GM12873 (cell line): ENCODE measurements around the gene PDF.

Experiments used
- CTCF ChIP-seq: IDR thresholded peaks from 2 replicates; pipeline ENCODE4 v1.5.1; 2012; ENCODE audit warnings: low read depth, mild to moderate bottlenecking, moderate library complexity, low read length, control low read depth; ENCODE audit not compliant: insufficient read depth; ENCODE audit errors: missing control alignments

The PDF gene

GRCh38 chr16:69319826-69320739 lies 10.3 kb downstream of the PDF start:
- TF ChIP-seq CTCF, result no peak

GRCh38 chr16:69319381-69319780 lies 11.0 kb downstream of the PDF start:
- TF ChIP-seq CTCF, result no peak

GRCh38 chr16:69318911-69319289 lies 11.5 kb downstream of the PDF start:
- no peak for TF ChIP-seq CTCF

GRCh38 chr16:69318177-69318910 lies 12.0 kb downstream of the PDF start:
- TF ChIP-seq CTCF, result no peak

- TF ChIP-seq CTCF, result no peak
Observed at GRCh38 chr16:69316595-69317034, 13.8 kb downstream of the PDF start.

GRCh38 chr16:69315486-69316311 lies 14.7 kb downstream of the PDF start:
- no peak for TF ChIP-seq CTCF
